DMS153 treated with DMSO at 0.1 percent for 48 hours (cell line): ENCODE data around the gene MARS1.
A peak's percentile ranks its signal among the peaks of the same experiment; 100 is the strongest.
"Not testable (repeated sequence)": the region's sequence is repeated elsewhere in the genome, so short reads cannot be mapped to it uniquely, and the experiment has no call there.

ENCODE experiments used
- DNase-seq: peaks from one replicate; lab custom pipeline; 2025; ENCODE audit not compliant: unreplicated experiment; lab: John Stamatoyannopoulos, UW

MARS1 gene

GRCh38 chr12:57547288-57548012 lies 59.6 kb downstream of the MARS1 start:
- no peak for DNase-seq

DNA sequence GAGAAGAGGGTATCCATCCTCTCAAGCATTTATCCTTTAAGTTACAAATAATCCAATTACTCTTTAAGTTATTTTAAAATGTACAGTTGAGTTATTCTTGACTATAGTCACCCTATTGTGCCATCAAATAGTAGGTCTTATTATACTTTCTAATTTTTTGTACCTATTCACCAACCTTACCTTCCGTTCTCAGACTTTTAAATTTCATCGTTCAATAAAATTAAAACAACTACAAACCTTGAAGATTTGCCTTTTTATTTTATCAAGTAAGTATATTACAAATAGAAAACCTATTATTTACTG lies 60.1 kb downstream of the MARS1 start:
- no peak for DNase-seq

DNA sequence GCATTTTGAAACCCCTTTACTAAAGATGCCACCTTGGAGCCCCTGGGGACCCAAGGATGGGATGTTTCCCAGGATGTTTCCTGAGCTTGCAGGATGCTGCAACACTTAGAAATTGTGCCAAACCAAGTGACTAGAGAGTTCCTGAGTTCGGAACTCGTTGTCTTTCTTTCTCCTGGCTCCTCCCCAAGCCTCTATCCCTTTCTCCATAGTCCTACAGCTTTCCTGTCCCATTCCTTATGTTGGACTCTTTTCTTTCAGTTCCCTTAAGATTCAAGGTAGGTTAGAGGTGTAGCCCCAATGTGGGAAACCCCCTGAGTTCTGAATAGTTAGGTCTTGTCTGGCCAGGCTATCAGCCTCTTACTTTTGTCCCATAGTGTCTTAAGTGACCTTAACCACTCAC lies 60.6 kb downstream of the MARS1 start:
- no peak for DNase-seq

GRCh38 chr12:57549203-57549908 lies 61.5 kb downstream of the MARS1 start:
- no peak for DNase-seq

DNA sequence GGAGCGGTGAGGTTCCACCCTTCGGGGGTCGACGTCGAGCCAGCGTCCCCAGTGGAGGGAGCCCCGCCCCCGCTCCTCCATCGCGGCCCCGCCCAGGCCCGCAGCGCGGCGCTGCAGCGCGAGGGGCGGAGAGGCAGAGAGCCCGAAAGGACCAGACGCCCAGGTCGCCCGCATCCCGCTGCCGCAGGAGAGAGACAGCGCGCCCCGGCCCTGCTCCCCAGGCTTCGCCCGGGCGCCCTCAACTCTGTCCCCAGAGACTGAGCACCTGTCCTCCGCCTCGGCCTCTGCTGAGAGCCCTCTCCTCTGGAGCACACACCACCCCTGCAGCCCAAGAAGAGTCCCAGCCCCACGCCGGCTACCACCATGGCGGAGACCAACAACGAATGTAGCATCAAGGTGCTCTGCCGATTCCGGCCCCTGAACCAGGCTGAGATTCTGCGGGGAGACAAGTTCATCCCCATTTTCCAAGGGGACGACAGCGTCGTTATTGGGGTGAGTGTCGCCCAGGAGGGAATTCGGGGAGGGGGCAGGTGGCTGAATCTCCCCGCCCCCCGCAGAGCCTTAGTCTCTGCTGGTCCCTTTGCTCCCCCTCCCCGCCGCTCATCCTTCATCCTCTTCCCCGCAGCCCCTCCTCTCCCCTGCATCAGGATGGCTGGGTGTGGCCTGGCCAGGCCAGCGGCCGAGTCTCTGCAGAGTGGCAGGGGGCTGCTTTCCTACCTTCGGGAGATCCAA lies 62.2 kb downstream of the MARS1 start, which contains the start of gene KIF5A:
Gene KIF5A (plus strand): TSS at position 136 of the 732 bp plus-strand sequence. CDS start 228 bp downstream, at position 364.
- peak; percentile 53 for DNase-seq

- DNase-seq, result no peak
These were observed 63.0 kb downstream of the MARS1 start for GRCh38 chr12:57550641-57551549.

DNA sequence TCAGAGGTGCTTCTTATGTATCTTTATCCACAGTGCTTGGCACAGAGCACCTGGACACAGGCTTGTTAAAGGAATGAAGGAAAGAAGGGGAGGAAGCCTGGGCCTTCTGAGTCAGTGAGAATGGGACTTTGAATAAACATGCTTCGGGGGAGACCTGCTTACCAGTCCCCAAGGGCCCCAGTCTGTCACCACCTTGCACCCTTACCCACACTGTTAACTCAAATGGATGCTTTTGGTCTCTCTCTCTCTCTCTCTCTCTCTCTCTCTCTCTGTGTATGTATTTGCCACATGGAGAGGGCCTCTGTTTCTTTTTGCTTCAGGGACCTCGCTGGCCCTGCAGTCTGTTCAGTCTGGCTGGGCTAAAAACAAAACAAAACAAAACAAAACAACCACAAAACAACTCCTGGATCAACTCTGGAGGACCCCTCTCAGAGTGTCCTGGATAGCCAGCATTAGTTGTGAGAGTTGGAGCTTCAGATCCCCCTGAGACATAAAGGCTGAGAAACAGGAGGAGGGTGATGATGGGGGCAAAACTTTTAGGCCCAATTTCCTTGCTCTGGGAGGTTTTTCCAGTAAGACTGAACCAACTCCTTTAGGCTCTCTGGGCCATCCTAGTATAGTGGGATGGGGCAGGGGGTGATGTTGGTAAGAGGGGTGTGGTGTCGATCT lies 63.9 kb downstream of the MARS1 start:
- DNase-seq, result no peak

DNA sequence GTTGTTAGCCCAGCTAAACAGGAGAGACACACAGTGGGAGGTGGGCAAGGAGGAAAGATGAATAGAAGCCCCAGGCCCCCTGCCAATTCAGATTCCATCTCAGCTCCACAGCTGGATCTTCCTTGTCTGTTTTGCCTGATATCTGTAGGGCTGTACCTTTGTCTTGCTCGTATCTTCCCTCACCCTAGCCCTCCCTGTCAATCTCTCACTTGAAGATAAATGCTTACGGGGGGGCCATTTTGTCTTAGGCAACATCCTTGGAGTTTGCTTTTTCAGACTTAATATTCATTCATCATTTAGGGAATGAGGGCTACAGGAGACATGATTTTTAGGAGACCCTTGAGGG lies 64.4 kb downstream of the MARS1 start:
- DNase-seq, result no peak

DNA sequence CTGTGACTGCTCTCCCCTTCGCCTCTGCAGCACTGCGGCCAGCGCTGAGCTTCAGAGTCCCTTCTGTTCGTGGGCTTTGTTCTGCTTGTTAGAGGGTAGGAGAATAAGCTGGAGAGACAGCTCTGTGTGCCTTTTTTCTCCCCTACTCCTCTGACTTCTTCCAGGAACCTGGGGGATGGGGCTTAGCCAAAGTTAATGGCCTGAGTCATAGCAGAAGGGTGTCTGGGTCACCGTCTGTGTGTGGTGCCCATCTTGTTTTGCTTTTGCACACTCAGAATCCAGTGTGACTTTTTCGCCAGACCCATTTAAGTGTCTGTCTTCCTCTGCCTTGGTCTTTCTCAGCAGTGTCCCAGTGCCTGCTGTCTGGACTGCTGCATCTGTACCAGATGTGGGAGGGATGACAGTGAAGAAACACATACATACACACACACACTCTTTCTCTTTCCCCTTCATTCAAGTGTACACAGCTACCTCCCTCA lies 65.0 kb downstream of the MARS1 start:
- no peak for DNase-seq

- DNase-seq, result no peak
These were observed 65.7 kb downstream of the MARS1 start for GRCh38 chr12:57553343-57554202.

GRCh38 chr12:57554453-57554852 lies 66.6 kb downstream of the MARS1 start:
- DNase-seq, result no peak

GRCh38 chr12:57554897-57555296 lies 67.0 kb downstream of the MARS1 start:
- no peak for DNase-seq

DNA sequence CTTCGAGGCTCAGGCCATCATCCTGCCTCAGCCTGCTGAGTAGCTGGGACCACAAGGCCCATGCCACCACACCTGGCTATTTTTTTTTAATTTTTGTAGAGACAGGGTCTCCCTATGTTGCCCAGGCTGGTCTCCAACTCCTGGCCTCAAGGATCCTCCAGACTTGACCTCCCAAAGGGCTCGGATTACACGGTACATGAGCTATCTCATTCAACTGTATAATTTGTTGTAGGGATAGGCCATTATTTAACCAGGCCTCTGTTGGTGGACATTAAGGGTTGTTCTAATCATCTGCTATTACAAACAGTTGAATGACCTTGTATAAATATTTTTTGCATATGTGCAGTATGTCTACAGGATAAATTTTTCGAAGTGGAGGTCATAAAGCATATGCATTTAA lies 71.0 kb downstream of the MARS1 start:
- DNase-seq, result no peak

DNA sequence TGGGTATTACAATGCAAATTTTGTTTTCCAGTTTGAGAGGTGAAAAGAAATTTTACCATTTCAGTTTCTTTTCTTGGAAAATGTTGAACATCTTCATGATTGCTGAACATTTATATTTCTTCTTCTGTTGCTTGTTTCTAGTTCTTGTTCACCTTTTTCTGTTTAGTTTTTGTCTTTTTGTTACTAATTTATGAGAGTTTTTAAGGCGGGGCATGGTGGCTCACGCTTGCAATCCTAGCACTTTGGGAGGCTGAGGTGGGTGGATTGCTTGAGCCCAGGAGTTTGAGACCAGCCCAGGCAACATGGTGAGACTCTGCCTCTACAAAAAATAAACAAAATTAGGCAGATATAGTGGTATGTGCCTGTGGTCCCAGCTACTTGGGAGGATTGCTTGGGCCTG lies 72.6 kb downstream of the MARS1 start:
- no peak for DNase-seq

DNA sequence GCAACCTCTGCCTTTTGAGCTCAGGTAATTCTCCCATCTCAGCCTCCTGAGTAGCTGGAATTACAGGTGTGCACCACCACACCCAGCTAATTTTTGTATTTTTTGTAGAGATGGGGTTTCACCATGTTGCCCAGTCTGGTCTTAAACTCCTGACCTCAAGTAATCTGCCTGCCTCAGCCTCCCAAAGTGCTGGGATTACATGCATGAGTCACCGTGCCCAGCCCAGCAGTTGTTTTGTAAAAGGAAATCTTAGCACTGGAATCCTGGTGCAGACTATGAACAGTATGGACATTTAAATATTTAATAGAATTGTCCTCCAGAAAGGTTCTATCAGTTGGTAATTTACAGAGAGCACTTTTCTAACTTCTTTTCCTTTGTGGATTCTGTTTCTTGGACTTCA lies 73.2 kb downstream of the MARS1 start:
- DNase-seq, result not testable (repeated sequence)

GRCh38 chr12:57563358-57563757 lies 75.5 kb downstream of the MARS1 start:
- DNase-seq, result no peak

- no peak for DNase-seq
These were observed 76.4 kb downstream of the MARS1 start for GRCh38 chr12:57564178-57564740.
